GM20000 (cell line): ENCODE measurements around the gene HPCAL1.

Experiments used
- DNase-seq: peaks from one replicate; pipeline ENCODE4 v3.0.0; 2012; ENCODE audit warnings: low spot score
- CTCF ChIP-seq: IDR thresholded peaks from 2 replicates; pipeline ENCODE4 v1.5.1; 2012; ENCODE audit warnings: mild to moderate bottlenecking, control low read depth; ENCODE audit errors: extremely low read depth, missing control alignments

Gene HPCAL1

GRCh38 chr2:10335046-10335840, 32.5 kb downstream of the HPCAL1 start:
- DNase-seq: no peak
- no peak for TF ChIP-seq CTCF

- no peak for DNase-seq
- no peak for TF ChIP-seq CTCF
These were observed 33.6 kb downstream of the HPCAL1 start for GRCh38 chr2:10336283-10336682.

GRCh38 chr2:10337449-10338269, 35.0 kb downstream of the HPCAL1 start:
- no peak for DNase-seq
- no peak for TF ChIP-seq CTCF

GRCh38 chr2:10338270-10339188, 35.8 kb downstream of the HPCAL1 start:
- TF ChIP-seq CTCF: no peak
- no peak for DNase-seq

- TF ChIP-seq CTCF: no peak
- no peak for DNase-seq
These were observed 37.2 kb downstream of the HPCAL1 start for GRCh38 chr2:10339647-10340592.

GRCh38 chr2:10340593-10340975, 37.9 kb downstream of the HPCAL1 start:
- no peak for DNase-seq

More at GRCh38 chr2:10340593-10340975, 37.9 kb downstream of the HPCAL1 start:
- no peak for TF ChIP-seq CTCF
